Uterus (tissue), 2 donors: ENCODE data around the gene FXN.

Source experiments
- CTCF ChIP-seq, 4 experiments: fragments of 200-600 bp in 2 of 4; fragments of 450-650 bp in 2 of 4; sonication (generic) in 2 of 4; IDR thresholded peaks; one replicate each; pipeline ENCODE4 v1.5.1; 2016 to 2019; ENCODE audit warnings: antibody characterized with exemption in 4 of 4, mild to moderate bottlenecking in 2 of 4, moderate library complexity in 1 of 4
- POLR2A ChIP-seq, 2 donors: fragments of 450-650 bp; IDR thresholded peaks; one replicate each; pipeline ENCODE4 v1.6.1; 2016; ENCODE audit warnings: antibody characterized with exemption in 2 of 2, mild to moderate bottlenecking in 1 of 2, moderate library complexity in 1 of 2

GRCh38 chr9:68998385-68998784 is 37.2 kb upstream of the FXN start:
- TF ChIP-seq CTCF (IDR thresholded peaks at IDR 0.05) (no peak), POLR2A (IDR thresholded peaks at IDR 0.05) (no peak)
